ENCODE measurements around the gene SZRD1. TPM values are rescaled to one million over a fixed set of nuclear protein-coding genes. Genes with fewer than 3 reads are reported as not detected.

Gene SZRD1
- total RNA-seq, 2 donors from 2014 or later, result 145 to 151 TPM

DNA sequence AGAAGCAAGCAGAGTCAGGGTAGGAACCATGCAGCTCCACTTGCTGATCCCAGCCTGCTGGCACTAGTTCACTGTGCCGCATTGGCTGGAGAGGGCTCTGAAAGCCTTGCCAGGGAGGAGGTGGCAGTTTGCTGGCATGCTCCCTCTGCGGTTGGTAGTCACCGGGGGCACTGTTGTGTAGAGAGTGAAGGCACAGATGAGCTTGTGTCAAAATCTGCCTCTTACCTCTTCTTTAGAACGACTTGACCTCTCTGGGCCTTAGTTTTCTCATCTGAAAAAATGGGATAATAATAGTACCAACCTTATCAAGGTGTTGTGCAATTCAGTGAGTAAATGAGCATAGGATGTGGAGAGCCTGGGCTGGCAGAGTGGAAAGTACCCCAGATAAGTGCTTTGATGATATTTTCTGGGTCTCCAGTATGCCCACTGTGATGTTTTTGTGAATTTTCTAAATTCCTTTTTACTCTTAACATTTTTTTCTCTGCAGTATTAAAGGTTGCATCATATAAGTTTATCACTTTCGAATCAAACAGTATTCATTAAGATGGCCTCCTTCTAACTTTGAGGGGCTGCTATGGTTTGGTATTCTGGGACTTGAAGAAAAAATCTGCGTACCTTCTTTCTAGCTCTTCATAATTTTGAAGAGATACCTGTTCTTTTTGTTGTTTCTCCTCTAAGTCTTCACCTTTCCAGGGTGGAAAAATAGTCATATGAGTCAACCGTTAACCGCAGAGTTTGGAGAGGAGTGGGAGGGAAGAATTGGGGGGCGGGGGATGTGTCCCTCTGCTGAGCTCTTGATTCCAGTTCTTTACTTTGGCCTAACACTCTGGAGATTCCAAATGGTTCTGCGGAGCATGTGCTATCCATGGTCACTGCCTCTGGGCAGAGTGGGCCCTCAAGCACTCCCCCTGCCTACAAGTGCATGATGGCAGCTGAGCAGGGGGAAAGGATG, 26.8 kb downstream of the SZRD1 start:
- Mint-ChIP-seq H3K4me3 (no peak overlapping the region), H3K27me3 (ENCODE audit: low read depth) (no peaks in the 10 kb centered on the region), H3K9me3 (no peaks in the 10 kb centered on the region), H3K36me3 (ENCODE audit: insufficient read depth in 2 of 2) (peaks cover 3 to 14% of the 10 kb centered on the region in 2 donors), H3K27ac (peak overlapping the region; percentile 97), H3K4me1 (ENCODE audit: low read depth) (peaks cover 52% of the 10 kb centered on the region)
- DNase-seq (no peak), ATAC-seq (replicated peaks in 1 of 2) (no peak)

DNA sequence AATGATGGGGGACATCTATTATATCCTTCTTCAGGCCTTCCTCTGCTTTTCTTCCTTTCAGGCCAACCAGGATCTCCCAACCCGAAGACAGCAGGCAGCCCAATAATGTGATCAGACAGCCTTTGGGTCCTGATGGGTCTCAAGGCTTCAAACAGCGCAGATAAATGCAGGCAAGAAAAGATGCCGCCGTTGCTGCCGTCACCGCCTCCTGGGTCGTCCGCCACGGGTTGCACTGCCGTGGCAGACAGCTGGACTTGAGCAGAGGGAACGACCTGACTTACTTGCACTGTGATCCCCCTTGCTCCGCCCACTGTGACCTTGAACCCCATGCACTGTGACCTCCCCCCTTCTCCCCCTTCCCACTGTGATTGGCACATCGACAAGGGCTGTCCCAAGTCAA, 27.9 kb downstream of the SZRD1 start:
- H3K27me3 Mint-ChIP-seq (ENCODE audit: low read depth), result no peaks in the 10 kb centered on the region
- H3K9me3 Mint-ChIP-seq, result no peaks in the 10 kb centered on the region
- no peak for DNase-seq
- no peak overlapping the region for H3K4me3 Mint-ChIP-seq
- peaks cover 49% of the 10 kb centered on the region for H3K4me1 Mint-ChIP-seq (ENCODE audit: low read depth)
- no peak for ATAC-seq (replicated peaks in 1 of 2)
- no peak overlapping the region for H3K27ac Mint-ChIP-seq
- H3K36me3 Mint-ChIP-seq (ENCODE audit: insufficient read depth in 2 of 2), result peaks cover 5 to 14% of the 10 kb centered on the region in 2 donors

DNA sequence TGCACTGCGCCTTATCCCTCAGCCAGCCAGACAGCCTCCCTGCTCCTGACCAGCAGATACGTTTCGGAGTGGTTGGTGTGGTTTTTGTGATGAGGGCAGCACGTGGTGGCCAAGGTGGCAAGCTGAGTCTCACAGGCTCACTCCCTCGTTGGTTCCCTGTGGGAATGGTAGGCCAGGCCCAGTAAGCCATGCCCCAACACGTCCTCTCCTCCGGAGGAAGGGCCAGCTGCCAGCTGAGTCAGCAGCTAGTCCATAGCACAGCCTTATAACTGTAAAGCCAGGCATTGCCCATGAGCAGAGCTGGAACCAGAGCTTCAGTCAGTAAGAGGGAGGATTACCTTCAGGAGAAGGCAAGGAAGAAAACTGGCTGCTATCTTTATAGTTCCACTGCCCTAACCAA, 29.5 kb downstream of the SZRD1 start:
- Mint-ChIP-seq H3K9me3 (no peaks in the 10 kb centered on the region), H3K4me1 (ENCODE audit: low read depth) (peaks cover 33% of the 10 kb centered on the region), H3K4me3 (no peak overlapping the region), H3K27me3 (ENCODE audit: low read depth) (no peaks in the 10 kb centered on the region), H3K27ac (peak overlapping the region; percentile 19), H3K36me3 (ENCODE audit: insufficient read depth in 2 of 2) (peaks cover 5 to 14% of the 10 kb centered on the region in 2 donors)
- DNase-seq (no peak), ATAC-seq (replicated peaks in 1 of 2) (no peak)

DNA sequence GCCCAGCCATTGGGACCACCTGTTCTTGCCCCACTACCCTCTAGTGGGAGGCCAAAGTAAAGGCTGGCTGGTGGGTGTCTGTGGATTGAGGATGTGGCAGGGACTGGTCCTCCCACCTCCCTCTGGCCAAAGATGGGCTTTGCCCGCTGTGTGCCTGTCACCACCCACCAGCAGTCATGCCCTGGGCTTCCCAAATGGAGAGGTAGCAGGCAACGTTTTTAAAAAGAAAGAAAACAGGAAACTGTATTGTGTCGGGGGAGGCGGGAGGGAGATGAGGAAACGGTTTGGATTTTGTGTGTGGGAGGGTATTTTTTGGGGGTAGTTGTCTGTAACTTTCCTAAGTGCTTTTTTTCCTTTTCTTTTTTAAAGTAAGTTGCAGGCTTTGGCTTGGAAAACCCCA, 30.1 kb downstream of the SZRD1 start:
- DNase-seq, result no peak
- Mint-ChIP-seq H3K27ac (peak overlapping the region; percentile 87), H3K9me3 (no peaks in the 10 kb centered on the region), H3K36me3 (ENCODE audit: insufficient read depth in 2 of 2) (peaks cover 5 to 14% of the 10 kb centered on the region in 2 donors), H3K4me1 (ENCODE audit: low read depth) (peaks cover 28% of the 10 kb centered on the region), H3K4me3 (no peak overlapping the region), H3K27me3 (ENCODE audit: low read depth) (no peaks in the 10 kb centered on the region)
- no peak for ATAC-seq (replicated peaks in 1 of 2)

DNA sequence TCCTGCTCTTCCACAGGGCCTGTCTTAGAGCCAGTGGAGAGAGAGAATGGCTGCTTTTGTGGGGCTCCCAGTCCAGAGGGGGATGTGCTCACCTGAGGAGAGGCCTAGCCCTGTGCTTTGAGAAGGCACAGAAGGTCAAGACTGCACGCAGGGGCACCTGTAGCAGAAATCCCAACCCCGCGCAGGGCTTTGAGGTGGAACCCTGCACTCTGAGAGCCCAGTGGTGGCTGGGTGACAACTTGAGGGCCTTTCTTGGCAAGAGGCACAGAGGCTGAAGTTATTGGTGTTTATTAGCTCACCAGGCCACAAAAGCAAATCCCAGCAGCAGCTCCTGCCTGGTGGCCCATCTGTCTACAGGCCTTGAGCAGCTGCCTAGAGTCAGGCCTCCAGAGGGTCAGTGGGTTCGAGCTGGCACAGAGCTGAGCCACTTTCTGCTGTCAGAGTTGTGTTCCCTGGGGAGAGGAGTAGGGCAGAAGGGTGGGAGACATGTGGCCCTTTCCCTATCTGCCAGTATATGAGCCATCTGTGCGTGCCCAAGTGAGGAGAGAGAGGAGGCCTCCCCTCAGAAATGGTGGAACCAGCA, 31.4 kb downstream of the SZRD1 start:
- DNase-seq (no peak), ATAC-seq (replicated peaks in 1 of 2) (no peak)
- no peaks in the 10 kb centered on the region for H3K27me3 Mint-ChIP-seq (ENCODE audit: low read depth)
- H3K4me1 Mint-ChIP-seq (ENCODE audit: low read depth), result peaks cover 14% of the 10 kb centered on the region
- peaks cover 1 to 5% of the 10 kb centered on the region in 2 donors for H3K36me3 Mint-ChIP-seq (ENCODE audit: insufficient read depth in 2 of 2)
- H3K4me3 Mint-ChIP-seq, result no peak overlapping the region
- no peaks in the 10 kb centered on the region for H3K9me3 Mint-ChIP-seq
- peak overlapping the region; percentile 24 for H3K27ac Mint-ChIP-seq

DNA sequence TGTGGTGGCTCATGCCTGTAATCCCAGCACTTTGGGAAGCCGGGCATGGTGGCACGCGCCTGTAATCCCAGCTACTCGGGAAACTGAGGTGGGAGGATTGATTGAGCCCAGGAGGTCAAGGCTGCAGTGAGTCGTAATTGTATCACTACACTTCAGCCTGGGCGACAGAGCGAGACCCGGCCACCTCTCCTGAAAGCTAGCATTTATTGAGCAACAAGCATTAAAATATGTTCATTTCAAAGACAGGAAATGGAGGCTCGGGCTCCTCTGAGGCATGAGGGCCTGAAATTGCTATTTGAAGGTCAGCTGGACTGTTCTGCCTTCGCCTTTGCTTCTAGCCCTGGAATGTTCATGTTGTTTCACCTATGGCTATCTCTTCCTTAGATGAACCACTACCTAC, 35.7 kb downstream of the SZRD1 start:
- Mint-ChIP-seq H3K36me3 (ENCODE audit: insufficient read depth in 2 of 2) (peaks cover 0 to 1% of the 10 kb centered on the region in 2 donors), H3K4me1 (ENCODE audit: low read depth) (no peaks in the 10 kb centered on the region), H3K27ac (no peak overlapping the region), H3K27me3 (ENCODE audit: low read depth) (no peaks in the 10 kb centered on the region), H3K4me3 (no peak overlapping the region), H3K9me3 (no peaks in the 10 kb centered on the region)
- no peak for ATAC-seq (replicated peaks in 1 of 2)
- DNase-seq, result no peak

DNA sequence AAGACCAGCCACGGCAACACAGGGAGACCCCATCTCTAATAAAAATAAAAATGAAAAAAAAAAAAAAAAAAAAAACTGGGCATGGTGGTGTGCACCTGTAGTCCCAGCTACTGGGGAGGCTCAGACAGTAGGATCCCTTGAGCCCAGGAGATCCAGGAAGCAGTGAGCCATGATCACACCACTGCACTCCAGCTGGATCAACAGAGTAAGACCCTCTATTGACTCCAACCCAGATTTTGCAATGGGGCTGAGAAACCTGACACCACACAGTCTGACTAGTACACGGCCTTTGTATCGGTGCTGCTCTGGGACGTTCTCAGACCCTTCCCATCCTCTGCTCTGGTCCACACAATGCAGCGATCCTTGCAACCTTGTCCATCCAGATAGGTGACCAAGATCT, 38.4 kb downstream of the SZRD1 start:
- H3K27me3 Mint-ChIP-seq (ENCODE audit: low read depth), result no peaks in the 10 kb centered on the region
- H3K4me3 Mint-ChIP-seq, result no peak overlapping the region
- DNase-seq, result no peak
- ATAC-seq (replicated peaks in 1 of 2), result no peak
- H3K27ac Mint-ChIP-seq, result no peak overlapping the region
- H3K36me3 Mint-ChIP-seq (ENCODE audit: insufficient read depth in 2 of 2), result no peaks in the 10 kb centered on the region
- H3K9me3 Mint-ChIP-seq, result no peaks in the 10 kb centered on the region
- H3K4me1 Mint-ChIP-seq (ENCODE audit: low read depth), result no peaks in the 10 kb centered on the region

DNA sequence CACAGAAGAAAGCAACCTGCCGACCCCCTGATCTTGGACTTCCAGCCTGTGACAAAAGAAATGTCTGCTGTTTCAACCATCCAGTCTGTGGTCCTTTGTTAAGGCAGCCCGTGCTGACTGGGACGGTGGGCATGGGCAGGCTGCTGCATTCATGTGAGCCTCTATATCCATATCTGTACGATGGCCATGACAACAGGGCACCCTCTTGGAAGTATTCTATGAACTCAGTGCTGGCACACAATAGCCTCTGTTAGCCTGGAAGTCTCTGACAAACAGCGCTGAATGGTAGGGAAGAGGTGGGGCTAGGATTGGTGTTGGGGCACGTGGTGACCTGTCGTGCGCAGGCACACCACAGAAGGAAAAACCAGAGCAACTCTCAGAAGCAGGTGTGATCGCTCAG, 39.8 kb downstream of the SZRD1 start:
- H3K9me3 Mint-ChIP-seq, result no peaks in the 10 kb centered on the region
- no peaks in the 10 kb centered on the region for H3K36me3 Mint-ChIP-seq (ENCODE audit: insufficient read depth in 2 of 2)
- H3K4me1 Mint-ChIP-seq (ENCODE audit: low read depth), result no peaks in the 10 kb centered on the region
- DNase-seq, result no peak
- ATAC-seq (replicated peaks in 1 of 2), result no peak
- no peak overlapping the region for H3K27ac Mint-ChIP-seq
- peaks cover 2% of the 10 kb centered on the region for H3K27me3 Mint-ChIP-seq (ENCODE audit: low read depth)
- no peak overlapping the region for H3K4me3 Mint-ChIP-seq

DNA sequence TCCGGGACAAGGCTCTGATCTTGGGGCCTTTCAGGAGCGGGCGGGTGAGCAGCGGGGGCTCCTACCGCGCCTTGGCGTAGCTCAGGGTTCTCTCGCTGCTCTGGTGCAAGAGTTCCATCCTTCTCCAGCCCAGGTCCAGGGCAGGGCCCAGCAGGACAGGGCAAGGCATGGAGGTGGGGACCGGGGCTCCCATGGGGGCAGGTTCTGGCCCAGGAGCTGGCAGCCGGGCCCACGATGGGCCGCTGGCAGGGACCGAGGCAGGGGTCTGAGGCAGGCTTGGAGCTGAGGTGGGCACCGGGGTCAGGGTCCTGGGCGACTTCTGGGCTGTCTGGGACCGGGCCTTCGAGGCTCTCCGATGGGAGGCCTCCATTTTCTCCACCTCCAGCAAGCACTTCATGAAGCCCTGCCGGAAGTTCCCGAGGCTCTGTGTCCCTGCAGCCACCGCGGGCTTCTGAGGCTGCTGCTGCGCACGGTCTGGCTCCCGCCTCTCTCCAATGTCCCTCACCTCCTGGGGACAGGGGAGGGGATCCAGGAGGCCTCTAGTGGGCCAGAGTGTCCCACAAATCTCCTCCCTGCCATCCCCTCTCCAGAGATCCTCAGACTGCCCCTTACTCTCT, 42.6 kb downstream of the SZRD1 start:
- DNase-seq (no peak), ATAC-seq (replicated peaks in 1 of 2) (peak; percentile 13 to 18)
- Mint-ChIP-seq H3K27ac (no peak overlapping the region), H3K4me3 (no peak overlapping the region), H3K27me3 (ENCODE audit: low read depth) (peaks cover 6% of the 10 kb centered on the region), H3K4me1 (ENCODE audit: low read depth) (no peaks in the 10 kb centered on the region), H3K9me3 (no peaks in the 10 kb centered on the region), H3K36me3 (ENCODE audit: insufficient read depth in 2 of 2) (no peaks in the 10 kb centered on the region)

DNA sequence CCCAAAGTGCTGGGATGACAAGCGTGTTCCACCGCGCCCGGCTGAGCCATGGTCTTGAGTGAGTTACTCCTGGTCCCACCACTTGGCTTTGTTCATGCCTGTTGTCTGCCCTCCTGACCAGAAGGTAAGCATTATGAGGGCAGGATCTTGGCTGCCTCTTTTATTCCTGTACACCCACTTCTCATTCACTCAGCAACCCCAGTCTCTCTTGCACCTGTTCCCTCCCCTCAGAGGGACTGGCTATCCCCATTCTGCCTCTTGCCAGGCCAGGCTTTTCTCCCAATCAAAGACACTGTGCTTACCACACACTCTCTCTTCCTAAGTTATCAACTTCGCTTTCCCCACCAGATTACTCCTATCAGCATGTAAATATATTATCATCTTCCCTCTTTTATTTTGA, 43.8 kb downstream of the SZRD1 start:
- no peak for DNase-seq
- peaks cover 6% of the 10 kb centered on the region for H3K27me3 Mint-ChIP-seq (ENCODE audit: low read depth)
- peak overlapping the region; percentile 3 for H3K27ac Mint-ChIP-seq
- H3K4me1 Mint-ChIP-seq (ENCODE audit: low read depth), result no peaks in the 10 kb centered on the region
- no peak overlapping the region for H3K4me3 Mint-ChIP-seq
- no peaks in the 10 kb centered on the region for H3K9me3 Mint-ChIP-seq
- no peak for ATAC-seq (replicated peaks in 1 of 2)
- no peaks in the 10 kb centered on the region for H3K36me3 Mint-ChIP-seq (ENCODE audit: insufficient read depth in 2 of 2)

DNA sequence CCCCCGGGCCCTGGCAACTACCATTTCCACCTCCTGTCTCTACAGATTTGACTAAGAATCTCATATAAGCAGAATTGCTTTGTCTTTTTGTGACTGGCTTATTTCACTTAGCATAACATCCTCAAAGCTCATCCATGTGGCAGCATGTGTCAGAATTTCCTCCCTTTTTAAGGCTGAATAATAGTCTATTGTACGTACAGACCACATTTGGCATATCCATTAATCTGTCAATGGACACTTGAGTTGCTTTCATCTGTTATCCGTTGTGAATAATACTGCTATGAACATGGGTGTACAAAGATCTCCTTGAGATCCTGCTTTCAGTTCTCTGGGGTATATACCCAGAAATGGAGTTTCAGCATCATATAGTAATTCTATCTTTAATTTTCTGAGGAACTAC, 46.1 kb downstream of the SZRD1 start:
- Mint-ChIP-seq H3K36me3 (ENCODE audit: insufficient read depth in 2 of 2) (no peaks in the 10 kb centered on the region), H3K27ac (no peak overlapping the region), H3K4me1 (ENCODE audit: low read depth) (no peaks in the 10 kb centered on the region), H3K4me3 (no peak overlapping the region), H3K27me3 (ENCODE audit: low read depth) (peaks cover 6% of the 10 kb centered on the region), H3K9me3 (no peaks in the 10 kb centered on the region)
- DNase-seq, result no peak
- ATAC-seq (replicated peaks in 1 of 2), result no peak

DNA sequence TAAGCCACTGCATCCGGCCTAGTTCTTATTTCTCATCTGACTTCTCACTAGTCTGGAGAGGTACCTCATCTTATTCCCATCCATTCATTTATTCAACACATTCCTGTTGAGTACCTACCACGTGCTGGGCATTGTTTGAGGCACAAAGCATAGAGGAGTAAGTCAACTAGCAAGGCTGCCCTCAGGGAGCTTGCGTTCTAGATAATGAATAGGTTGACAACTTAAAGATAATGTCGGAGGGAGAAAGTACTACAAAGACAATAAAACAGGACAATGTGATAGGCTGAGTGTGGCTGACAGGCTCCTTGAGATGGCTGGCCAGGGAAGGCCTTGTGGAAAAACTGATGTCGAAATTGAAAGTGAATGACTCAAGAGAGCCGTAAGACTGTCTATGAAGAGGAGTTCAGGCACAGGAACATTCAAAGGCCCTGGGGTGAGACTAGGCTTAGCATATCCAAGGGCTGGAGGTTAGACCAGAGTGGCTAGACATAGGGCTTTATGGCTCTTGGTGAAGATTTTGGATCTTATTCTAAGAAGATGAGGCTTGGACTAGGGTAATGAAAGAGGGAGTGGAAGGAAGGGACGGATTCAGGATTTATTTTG, 51.9 kb downstream of the SZRD1 start:
- ATAC-seq (replicated peaks in 1 of 2) (no peak), DNase-seq (no peak)
- Mint-ChIP-seq H3K27me3 (ENCODE audit: low read depth) (no peaks in the 10 kb centered on the region), H3K36me3 (ENCODE audit: insufficient read depth in 2 of 2) (peaks cover 0 to 2% of the 10 kb centered on the region in 2 donors), H3K27ac (peak overlapping the region; percentile 7), H3K9me3 (peaks cover 0 to 2% of the 10 kb centered on the region in 2 donors), H3K4me3 (peak overlapping the region; percentile 21 to 29), H3K4me1 (ENCODE audit: low read depth) (peaks cover 35% of the 10 kb centered on the region)
